ENCODE measurements around the gene SORBS1. TPM values are rescaled to one million over a fixed set of nuclear protein-coding genes. Genes with fewer than 3 reads are reported as not detected.

SORBS1 gene
- total RNA-seq, 2 donors from 2014 or later: 465 to 617 TPM

DNA sequence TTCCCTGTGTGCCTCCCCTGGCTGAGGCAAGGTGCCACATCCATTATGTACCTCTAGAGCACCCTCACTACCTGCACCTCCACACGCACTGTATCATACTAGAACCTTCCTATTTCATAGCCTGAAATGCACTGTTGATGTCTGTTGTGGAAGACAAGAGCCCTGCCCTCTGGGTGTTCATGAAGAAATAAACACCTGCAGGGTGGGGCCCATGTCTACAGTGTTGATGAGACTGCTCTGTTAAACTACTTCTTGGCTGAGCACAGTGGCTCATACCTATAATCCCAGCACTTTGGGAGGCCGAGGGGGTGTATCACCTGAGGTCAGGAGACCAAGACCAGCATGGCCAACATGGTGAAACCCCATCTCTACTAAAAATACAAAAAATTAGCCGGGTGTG lies 14.0 kb downstream of the SORBS1 start:
- ATAC-seq (no peak), DNase-seq (no peak)
- intact Hi-C loops (cut with DNase I): no loop called here

DNA sequence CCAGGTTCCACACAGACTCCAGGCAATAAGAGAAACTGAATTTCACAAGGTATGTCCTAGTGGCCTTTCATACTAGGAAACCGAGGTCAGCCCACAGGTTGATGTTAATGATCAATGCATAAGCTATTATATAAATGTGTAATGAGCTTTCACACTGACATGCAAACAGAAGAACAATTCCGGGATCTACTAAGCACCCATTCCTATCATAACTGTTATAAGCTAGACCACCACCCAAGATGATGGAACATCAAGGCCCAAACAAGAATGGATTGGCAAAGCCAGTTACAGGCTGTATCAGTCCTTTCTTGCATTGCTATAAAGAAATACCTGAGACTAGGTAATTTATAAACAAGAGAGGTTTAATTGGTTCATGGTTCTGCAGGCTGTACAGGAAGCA lies 15.2 kb downstream of the SORBS1 start:
- ATAC-seq: no peak
- intact Hi-C loops (cut with DNase I): no loop called here
- DNase-seq: no peak

DNA sequence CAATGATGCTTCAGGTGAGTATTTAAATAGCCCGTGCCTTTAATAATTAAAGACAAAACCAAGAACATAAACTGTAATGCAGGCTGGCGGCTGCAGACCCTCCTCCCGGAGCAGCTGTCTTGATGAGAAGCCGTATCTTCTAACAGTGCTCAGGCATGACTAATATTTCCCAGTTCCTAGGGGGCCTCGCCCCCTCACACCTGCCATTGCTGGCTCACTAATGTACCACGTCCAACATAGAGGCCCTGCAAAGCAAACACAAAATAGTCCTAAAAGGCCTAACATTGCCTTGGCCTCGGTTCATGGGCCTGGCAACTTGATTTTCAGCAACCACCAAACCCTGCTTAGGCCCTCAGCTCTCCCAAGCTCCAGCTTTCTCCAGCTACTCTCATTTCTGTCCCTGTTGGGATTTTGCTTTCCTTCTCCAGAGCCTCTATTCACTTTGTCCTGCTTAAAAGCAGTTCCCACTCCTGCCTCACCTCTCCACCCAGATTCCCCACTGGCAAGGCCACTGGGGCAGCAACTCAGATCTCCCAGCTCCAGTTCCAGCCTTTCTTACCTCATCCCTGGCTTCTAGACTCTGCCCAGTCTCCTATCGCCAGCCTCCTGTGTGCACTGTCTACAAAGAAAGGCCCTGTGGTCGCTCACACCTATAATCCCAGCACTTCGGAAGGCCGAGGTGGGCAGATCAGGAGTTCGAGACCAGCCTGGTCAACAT lies 16.2 kb downstream of the SORBS1 start:
- no peak for DNase-seq
- intact Hi-C loops (cut with DNase I): no loop called here
- peak; percentile 10 to 46 for ATAC-seq

DNA sequence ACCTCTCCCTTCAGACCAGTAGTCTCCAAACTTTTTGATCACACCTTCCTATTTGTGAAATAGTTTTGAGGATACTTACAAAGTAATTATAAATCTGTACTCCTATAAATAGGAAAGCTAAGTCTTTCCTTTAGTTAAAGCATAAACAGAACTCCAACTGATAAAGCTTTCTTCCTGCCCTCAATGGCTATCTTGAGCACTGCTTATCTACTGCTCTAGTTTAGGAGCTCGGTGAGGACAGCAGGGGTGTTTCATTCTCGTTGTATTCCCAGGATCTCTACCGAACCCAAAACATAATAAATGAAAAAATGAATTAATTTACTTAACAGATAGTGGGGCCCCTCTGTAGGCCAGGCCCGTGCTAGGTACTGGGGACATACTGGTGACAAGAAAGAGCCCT lies 17.7 kb downstream of the SORBS1 start:
- peak in 1 of 2 donors; percentile 12 for ATAC-seq
- intact Hi-C loops (cut with DNase I): no loop called here

DNA sequence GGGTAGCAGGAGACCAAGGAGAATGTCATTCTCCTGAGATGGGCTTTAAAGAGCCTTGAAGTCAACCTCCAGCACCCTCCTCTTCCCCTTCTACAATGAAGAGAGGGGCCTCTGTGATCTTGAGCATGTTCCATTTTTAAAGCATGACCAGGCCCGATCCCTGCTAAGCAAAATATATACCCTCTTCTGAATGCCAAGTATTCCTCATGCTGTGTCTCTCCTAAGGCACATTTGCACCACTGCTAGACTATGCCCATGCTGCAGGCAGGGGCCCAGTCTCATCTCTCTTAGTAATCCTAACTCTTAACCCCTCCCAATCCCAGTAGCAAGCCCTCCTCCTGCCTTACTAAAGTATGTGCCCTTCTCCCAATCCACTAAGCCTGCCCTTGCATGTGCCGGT lies 18.4 kb downstream of the SORBS1 start:
- ATAC-seq: peak in 1 of 2 donors; percentile 9
- intact Hi-C loops (cut with DNase I): no loop called here
- no peak for DNase-seq

More for the DNA sequence above, 17.7 kb downstream of the SORBS1 start:
- no peak for DNase-seq

DNA sequence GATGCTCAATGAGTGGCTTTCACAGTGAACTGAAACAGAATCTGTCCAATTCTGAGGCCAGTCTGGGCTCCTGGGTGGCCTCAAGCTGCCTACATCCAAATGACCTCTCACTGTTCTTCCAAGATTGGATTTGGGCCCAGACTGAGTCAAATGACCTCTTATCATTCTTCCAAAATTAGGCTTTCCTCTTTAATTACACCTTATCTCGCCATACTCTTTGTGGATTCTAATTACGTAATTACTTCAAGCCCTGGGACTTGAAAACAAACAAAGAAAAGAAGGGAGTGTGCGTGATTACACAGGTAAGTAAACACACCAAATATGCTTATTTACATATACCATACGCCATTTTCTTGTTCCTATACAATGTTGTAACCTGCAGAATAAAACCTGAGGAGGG lies 18.8 kb downstream of the SORBS1 start:
- DNase-seq (no peak), ATAC-seq (peak; percentile 60 to 72)
- intact Hi-C loops (cut with DNase I): no loop called here

DNA sequence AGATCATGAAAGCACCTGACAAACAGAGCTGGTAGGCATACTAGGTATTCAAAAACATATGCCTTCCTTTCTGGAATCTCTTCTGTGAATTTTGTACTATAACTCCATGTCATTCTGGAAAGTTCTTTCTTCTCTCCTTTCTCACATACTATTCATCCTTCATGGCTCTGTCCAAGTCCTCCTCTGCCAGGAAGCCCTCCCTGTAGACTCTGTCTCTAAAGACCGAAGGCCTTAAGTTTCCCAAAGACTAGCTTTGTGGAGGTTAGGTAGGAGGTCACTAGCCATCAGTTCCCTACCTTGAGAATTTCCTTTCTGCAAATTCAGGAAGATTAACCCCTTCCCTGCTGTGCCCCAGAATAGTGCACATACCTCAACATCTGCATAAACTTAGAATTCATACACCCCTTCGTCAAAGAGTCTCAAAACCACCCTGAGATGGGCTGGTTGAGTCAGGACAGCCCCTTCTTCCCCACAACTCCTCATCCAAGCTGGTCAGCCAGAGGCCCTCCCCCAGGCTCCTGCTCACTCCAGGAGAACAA lies 20.6 kb downstream of the SORBS1 start:
- DNase-seq (no peak), ATAC-seq (no peak)
- intact Hi-C loops (cut with DNase I): no loop called here

DNA sequence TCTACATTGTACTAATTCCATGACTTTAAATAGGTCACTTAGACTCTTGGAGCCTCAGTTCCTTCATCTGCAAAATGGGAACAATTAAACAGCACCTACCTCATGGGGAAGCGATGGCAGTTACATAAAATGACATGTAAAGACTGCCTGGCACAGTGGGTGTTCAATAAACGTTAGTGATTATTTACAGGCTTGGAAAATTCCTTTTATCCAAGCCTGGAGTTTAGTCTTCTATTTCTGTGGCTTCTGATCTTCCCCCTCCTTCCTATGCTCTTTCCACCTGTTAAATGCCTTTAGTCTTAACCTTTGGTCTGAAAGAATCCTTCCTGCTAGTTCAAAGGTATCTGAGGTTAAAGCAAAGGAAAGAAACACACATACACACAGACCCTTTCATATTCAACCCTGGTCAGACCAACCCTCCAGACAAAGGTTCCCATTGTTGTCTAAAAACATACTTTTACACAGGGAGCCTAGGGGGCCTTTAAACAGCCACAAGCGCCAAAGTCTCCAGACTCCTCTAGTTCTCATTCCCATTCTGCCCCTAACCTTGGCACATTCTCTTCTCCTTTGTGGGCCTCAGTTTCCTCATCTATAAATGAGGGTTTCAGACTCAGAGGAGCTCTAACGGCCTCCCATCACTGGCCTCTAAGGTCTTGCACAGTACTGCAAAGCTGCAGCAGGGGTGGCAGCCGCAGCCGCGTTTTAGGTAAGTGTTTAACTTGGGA lies 21.4 kb downstream of the SORBS1 start:
- intact Hi-C loops (cut with DNase I): no loop called here
- ATAC-seq (no peak), DNase-seq (no peak)

DNA sequence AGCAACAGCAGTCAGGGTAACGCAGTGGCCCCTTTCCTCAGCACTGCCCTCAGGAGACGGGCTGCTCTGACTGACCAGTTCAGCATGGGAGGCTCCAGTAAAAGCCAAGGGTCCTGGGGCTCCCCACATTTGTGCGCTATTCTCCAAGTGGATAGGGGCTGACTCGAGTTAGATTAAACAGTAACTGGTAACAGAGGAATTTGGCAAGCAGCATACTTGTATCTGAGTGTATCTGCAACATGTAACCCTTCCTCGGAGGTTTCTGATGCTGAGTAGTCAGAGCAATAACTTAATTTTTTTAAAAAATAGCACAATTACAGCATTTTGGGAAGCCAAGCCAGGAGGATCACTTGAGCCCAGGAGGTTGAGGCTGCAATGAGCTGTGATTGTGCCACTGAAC lies 22.8 kb downstream of the SORBS1 start:
- DNase-seq (no peak), ATAC-seq (no peak)
- intact Hi-C loops (cut with DNase I): no loop called here

DNA sequence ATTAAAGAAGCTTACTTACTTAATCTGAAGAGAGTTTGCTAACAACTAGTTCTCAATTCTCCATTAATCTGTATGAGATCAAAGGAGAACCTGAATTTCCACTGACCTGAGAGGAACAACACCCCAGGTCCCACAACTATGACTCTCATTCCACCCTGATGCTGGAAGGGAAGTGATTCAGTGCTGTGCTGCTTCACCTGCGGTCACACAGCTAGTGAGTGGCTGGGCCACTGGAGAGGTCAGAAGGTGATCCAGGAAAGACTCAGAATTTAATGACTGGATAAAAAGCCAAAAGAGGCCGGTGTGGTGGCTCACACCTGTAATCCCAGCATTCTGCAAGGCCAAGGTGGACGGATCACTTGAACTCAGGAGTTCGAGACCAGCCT lies 23.6 kb downstream of the SORBS1 start:
- ATAC-seq: no peak
- intact Hi-C loops (cut with DNase I): no loop called here

DNA sequence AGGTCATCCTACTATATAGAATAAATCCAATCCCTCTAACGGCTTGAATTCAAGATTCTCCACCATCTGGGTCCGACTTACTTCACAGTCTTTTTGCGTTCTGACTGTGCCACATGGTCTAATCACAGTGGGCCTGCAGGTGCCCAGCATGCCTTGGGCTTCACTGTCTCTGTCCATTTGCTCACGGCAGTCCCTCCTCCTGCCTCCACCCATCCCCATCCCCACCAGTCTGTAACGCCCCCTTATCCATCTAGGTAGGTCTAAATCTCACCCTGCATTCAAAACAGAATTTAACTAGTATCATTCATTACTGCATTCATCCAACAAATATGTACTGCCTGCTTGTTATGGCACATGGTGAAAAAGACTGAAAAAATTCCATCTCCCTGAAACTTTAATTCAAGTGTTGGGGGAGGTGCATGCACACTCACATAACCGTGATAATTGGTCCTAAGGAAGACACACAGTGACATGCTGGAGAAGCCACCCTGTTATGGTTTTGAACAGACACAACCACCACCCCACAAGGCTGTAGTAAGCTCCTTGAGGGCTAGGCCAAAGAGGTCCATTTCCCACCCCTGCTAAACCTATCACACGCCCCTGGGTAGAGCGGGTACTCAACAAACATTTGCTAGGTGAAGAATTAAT lies 24.2 kb downstream of the SORBS1 start:
- DNase-seq: no peak
- ATAC-seq: no peak
- intact Hi-C loops (cut with DNase I): no loop called here

More for the DNA sequence above, 23.6 kb downstream of the SORBS1 start:
- no peak for DNase-seq

DNA sequence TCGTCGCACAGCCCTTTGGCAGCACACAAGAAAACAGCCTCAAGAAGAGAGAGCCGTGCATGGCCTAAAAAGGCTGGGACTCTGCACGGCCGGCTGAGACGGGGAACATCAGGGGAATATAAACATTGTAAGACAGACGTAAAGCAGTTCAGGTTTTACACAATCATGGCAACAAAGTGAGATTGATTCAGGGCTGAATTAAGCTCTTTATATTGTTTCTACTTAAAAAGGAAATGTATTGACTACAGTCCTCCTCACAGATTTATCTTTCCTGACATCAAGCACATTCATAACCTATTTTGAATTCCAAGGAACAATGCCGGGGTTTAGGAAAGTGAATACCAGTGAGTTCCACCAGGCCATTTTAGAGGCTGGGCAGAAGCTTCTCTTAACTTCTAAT lies 25.2 kb downstream of the SORBS1 start:
- DNase-seq (no peak), ATAC-seq (peak; percentile 20 to 38)
- intact Hi-C loops (cut with DNase I): no loop called here

DNA sequence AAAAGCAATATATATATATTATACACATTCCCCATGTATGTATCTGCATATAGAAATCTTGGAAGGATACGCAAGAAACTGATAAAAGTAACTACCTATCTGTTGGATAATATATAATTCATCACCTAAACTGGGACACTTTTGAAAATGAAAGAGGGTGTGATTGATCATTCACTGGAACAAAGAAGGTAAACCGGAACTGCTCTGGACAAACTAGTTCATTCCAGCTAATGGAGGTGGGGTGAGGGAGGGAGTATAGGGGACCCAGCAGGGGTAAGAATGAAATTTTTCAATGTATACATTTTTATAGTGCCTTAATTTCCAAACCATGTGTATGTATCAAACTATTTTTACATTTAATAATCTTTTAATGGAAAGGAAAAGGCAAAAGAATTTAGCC lies 25.6 kb downstream of the SORBS1 start:
- no peak for ATAC-seq
- intact Hi-C loops (cut with DNase I): no loop called here
- DNase-seq: no peak

DNA sequence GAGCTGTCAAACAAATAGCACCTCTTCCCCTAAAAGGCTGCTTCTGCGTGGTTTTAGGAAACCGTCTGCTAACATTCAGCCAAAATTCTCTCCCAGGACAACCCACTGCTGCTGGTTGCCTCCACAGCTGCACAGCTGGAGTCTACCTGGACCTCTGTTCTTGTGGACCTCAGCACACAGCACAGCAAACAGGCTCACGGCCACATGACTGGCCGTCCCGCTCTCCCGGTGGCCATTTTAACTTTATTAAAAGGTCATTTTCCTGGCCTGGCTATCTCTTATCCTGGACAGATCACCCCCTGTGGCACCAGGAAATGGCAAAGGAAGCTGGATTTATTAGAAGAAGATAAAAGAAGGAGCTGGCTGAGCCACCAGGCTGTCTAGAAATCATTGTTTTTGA lies 27.6 kb downstream of the SORBS1 start:
- no peak for DNase-seq
- no peak for ATAC-seq
- intact Hi-C loops (cut with DNase I): no loop called here

DNA sequence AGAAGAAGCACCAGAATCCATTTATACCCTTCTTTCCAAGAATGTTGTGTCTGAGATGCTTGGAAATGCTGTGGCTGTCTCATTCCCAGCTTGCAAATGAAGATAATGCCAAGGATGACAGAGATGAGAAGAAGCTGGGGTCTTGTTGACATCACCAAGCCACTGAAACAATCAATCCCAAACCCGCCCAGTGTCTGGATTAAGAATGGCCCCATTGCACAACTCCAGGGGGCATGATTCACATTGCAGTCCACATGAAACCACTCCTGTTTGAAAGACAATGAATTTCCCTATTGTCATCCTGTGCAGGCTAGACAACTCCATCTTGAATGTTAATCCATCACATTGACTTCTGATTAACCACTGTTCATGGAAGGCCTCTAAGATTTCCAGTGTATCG lies 28.6 kb downstream of the SORBS1 start:
- ATAC-seq (no peak), DNase-seq (no peak)
- intact Hi-C loops (cut with DNase I): no loop called here

DNA sequence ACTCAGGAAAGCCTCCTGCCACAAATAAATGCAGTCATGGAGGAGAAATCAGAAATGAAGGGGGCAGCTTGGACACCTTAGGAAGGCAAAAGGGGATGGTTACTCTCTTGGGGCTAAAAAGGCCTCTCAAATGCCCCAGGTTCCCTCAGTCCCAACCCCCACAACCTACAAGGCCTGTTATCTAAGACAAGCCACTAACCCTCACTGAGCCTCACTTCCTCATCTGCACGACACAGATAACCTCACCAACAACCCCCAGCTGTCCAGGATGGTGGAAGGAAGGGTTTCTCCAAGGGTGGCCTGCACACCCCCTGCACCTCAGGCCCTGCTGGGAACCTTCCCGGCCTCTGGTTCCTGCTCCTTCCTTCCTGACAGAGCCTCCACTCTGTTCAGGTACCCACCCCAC lies 29.2 kb downstream of the SORBS1 start:
- no peak for ATAC-seq
- intact Hi-C loops (cut with DNase I): no loop called here
- DNase-seq: no peak

DNA sequence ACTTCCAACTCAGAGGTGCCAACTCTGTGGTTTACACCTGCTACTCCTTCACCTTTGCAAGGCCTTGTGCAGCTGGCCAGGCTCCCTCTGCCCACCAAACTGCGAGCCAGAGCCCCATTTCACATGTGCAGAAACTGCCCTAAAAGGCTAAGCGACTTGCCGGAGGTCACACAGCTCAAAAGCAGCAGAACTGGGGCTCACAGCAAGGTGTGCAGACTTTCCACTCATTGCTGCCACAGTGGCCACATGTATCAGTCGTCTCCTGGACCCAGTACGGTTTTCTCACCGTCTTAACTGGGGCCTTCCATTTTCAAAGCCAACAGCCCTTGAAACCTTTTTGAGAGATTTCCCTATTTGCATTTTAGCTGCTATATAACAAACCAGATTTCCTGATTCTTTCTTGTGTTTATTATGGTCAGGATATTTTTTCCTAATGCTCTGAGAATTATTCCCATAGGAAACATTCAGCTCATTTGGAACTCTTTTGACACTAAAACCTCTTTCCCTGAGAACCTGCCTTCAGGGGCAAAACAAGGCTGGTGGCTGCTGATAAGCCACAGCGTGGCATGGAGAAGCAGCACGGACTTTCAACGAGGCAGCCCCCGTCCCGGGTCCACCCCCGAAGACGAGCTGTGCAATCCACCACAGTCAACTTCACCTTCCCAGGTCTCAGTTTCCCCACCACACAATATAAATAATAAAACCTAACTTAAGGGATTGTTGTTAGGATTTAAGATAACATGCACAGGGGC lies 29.9 kb downstream of the SORBS1 start:
- intact Hi-C loops (cut with DNase I): no loop called here
- DNase-seq: no peak
- ATAC-seq: no peak

DNA sequence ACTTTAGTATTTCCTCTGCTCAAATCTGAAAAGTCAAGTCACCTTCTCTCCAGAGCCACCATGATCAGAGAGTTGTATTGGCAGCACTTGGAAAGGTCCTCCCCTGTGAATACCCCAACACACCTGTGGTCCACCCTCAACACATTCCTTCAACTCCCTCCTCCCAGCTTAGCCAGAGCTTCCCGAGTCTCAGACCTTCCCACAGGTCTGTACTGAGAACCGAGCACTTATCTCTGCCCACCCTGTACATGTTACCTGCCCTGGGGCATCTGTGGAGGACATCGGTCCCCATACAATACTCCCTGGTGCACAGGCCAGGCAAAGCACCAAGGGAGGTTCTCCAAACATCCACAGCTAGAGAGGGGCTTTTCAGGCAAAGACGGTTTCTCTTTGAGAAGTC lies 30.6 kb downstream of the SORBS1 start:
- ATAC-seq (no peak), DNase-seq (no peak)
- intact Hi-C loops (cut with DNase I): no loop called here

DNA sequence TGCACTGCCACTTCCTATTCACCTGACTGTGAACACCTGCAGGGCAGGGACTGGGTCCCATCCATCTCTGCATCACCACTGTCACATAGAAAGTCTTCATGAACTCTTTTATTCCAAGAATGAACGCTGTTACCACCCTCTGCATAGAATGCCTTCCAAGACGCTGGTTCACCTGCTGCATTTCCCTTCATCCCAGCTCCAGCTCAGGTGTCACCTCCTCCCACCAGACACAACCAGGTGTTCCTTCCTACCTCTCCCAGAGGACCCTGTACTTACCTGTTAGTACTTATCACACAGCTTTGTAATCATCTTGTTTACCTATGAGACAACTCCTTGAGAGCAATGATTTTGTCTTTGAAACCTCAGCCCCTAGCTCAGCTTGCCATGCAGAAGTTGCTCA lies 31.1 kb downstream of the SORBS1 start:
- no peak for ATAC-seq
- intact Hi-C loops (cut with DNase I): no loop called here
- DNase-seq: no peak

DNA sequence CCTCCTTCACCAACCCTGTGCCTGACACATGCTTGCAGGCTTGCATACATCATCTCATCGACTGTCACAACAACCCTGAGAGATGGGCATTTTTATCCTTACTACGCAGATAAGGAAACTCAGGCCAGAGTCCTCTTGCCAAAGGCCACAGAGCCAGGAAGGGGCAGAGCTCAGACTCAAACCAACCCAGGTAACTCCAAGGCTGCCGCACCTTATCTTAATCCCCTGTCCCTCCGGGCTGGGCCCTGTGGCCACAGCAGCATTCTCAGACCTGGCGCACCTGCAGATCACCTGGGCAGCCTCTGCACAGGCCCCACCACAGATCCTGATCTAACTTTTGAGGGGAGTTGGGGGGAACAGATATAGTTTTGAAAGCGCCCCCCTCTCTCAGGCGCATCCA lies 35.1 kb downstream of the SORBS1 start:
- intact Hi-C loops (cut with DNase I): no loop called here
- DNase-seq (no peak), ATAC-seq (no peak)

Data from left cardiac atrium (tissue), 4 donors.